ENCODE measurements around the gene KCNN4.

GRCh38 chr19:43784241-43784980 is 3.6 kb upstream of the KCNN4 start:
- TF ChIP-seq CTCF (IDR thresholded peaks at IDR 0.05) (no peak), POLR2A (IDR thresholded peaks at IDR 0.05) (no peak)
